ENCODE data around the gene ZNF618.

ZNF618 gene

DNA sequence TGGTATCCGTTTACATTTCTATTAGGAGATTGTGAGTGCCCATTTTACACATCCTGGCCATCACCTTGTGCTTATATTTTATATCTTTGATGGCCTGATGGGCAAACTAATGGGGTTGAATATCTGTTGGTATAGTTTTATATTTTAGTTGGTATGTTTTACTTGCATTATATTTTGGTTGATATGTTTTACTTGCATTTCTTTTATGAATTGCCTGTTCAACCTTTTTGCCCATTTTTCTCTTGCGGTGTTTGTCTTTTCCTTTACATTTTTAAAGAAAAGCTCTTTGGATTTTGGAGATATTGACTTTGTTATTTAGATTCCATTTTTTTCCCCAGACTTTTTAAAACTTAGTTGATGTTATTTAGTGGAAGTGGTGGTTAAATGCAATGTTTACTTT, 14.6 kb downstream of the ZNF618 start:
- CTCF ChIA-PET: interaction anchor here (1.0 kb wide), 1 partner anchor 13 kb away, joined by 3 read pairs; no protein-coding TSS in a partner anchor
- no peak for DNase-seq (ENCODE audit: low read depth, low spot score)
- H3K4me3 ChIP-seq (ENCODE audit: low read depth, low read length): no peak overlapping the region
- TF ChIP-seq, protein P1, sequence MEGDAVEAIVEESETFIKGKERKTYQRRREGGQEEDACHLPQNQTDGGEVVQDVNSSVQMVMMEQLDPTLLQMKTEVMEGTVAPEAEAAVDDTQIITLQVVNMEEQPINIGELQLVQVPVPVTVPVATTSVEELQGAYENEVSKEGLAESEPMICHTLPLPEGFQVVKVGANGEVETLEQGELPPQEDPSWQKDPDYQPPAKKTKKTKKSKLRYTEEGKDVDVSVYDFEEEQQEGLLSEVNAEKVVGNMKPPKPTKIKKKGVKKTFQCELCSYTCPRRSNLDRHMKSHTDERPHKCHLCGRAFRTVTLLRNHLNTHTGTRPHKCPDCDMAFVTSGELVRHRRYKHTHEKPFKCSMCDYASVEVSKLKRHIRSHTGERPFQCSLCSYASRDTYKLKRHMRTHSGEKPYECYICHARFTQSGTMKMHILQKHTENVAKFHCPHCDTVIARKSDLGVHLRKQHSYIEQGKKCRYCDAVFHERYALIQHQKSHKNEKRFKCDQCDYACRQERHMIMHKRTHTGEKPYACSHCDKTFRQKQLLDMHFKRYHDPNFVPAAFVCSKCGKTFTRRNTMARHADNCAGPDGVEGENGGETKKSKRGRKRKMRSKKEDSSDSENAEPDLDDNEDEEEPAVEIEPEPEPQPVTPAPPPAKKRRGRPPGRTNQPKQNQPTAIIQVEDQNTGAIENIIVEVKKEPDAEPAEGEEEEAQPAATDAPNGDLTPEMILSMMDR (IDR thresholded peaks at IDR 0.05; ENCODE audit: insufficient read depth, low read length, missing control alignments): no peak
- POLR2A ChIA-PET: no interaction called here

DNA sequence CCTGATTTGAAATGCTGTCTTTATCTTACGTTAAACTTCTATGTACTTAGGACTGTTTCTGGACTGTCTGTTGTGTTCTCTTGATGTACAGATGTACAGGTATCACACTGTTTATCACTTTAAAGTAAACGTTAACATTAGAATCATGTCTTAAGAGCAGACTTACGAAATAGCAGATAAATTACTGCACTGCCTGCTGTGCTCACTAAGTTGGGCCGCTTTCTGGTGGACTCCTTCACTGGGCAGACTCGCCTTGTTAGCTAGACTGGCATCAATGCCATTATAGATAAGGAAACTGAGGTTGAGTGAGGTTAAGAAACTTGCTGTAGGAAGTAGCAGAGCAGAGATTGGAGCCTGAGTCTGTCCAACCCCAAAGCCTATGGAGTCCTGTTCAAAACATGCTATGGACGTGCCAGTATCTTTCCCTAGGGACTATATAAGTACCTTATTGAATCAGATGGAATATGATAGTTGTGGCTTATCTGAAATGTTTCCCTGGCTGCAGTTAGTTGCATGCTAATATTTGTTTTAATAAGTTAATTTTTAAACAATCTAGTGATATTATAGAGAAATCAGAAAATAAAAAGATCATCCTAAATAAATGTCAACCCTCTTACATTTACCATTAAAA, 16.9 kb downstream of the ZNF618 start:
- TF ChIP-seq, protein P1 (IDR thresholded peaks at IDR 0.05; ENCODE audit: insufficient read depth, low read length, missing control alignments): no peak
- DNase-seq (ENCODE audit: low read depth, low spot score): no peak
- ChIA-PET CTCF (interaction anchor here (1.2 kb wide), 1 partner anchor 190 kb away, joined by 3 read pairs; no protein-coding TSS in a partner anchor), POLR2A (no interaction called here)
- H3K4me3 ChIP-seq (ENCODE audit: low read depth, low read length): no peak overlapping the region

DNA sequence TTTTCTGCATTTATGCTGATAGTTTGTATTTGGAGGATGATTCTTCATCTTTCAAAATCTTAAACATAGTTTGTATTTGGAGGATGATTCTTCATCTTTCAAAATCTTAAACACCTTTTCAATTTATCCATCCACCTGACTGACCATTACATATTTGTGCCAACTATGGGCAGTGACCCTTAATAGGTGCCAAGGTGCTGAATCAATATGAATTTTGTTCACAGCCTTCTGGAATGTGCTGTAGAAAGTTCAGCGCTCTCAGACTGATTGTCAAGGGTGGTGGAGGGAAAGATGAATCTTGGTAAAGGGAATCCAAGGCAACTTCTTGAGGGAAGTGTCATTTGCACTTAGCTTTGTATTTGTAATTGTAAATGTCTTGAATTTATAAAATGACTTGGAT, 18.1 kb downstream of the ZNF618 start:
- H3K4me3 ChIP-seq (ENCODE audit: low read depth, low read length): no peak overlapping the region
- DNase-seq (ENCODE audit: low read depth, low spot score): no peak
- ChIA-PET CTCF (interaction anchor here (1.2 kb wide), 1 partner anchor 188 kb away, joined by 3 read pairs; no protein-coding TSS in a partner anchor), POLR2A (no interaction called here)
- TF ChIP-seq, protein P1 (IDR thresholded peaks at IDR 0.05; ENCODE audit: insufficient read depth, low read length, missing control alignments): no peak

DNA sequence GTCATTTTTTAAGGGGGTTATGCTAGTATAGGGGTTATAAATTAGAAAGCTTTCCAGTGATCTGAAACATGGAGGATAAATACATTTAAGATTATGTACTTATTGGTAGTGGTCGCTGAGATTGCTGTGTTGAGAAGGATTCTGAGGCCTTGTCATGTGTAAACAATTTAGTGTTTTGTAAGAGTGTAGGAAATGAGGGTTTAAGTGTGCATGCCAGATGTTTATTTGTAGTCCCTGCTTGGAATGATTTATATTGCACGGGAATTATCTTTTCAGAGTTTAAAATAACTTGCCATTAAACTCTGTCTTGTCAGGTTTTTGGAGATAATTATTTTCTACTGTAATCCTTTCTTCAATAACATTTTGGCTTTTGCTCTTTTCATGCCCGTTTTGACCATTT, 19.4 kb downstream of the ZNF618 start:
- no peak for DNase-seq (ENCODE audit: low read depth, low spot score)
- ChIA-PET POLR2A (no interaction called here), CTCF (no interaction called here)
- no peak overlapping the region for H3K4me3 ChIP-seq (ENCODE audit: low read depth, low read length)
- TF ChIP-seq, protein P1 (IDR thresholded peaks at IDR 0.05; ENCODE audit: insufficient read depth, low read length, missing control alignments): no peak

DNA sequence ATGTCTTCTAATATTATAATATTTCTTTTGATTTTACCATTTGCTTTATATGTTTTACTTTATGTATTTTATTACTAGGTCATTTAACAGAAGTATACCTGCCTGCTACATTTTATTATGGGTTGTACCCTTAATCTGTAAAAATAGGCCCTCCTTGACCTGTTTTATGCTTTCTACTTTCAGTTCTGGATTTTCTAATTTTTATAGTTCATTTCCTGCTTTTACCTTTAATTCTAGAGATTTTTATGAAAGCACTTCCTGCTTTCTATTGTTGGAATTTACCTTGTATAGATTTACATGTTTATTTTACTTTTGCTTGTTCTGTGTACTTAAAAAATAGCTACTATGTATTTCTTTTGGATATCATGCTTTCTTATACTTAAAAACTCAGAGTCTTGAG, 20.6 kb downstream of the ZNF618 start:
- POLR2A ChIA-PET: no interaction called here
- DNase-seq (ENCODE audit: low read depth, low spot score): no peak
- no peak overlapping the region for H3K4me3 ChIP-seq (ENCODE audit: low read depth, low read length)
- TF ChIP-seq, protein P1 (IDR thresholded peaks at IDR 0.05; ENCODE audit: insufficient read depth, low read length, missing control alignments): no peak
- CTCF ChIA-PET: interaction anchor here (1.7 kb wide), 1 partner anchor 8 kb away, joined by 5 read pairs; no protein-coding TSS in a partner anchor

DNA sequence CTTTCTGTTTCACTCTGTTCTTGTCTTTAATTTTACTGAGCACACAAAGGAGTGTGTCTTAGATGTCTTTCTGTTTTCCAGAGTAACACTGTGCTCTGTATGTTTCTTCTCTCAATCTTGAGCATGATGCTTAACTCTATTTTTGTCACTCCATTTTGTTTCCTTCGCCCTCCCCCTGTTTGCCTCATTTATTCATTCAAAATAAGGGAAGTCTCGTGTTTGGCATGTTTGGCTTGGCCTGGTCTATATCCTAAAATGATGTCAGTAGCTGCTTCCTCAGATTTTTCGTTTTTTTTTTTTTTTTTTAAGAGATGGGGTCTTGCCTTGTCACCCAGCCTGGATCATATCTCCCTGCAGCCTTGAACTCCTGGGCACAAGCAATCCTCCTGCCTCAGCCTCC, 22.0 kb downstream of the ZNF618 start:
- no peak for DNase-seq (ENCODE audit: low read depth, low spot score)
- POLR2A ChIA-PET: interaction anchor here (0.7 to 0.8 kb wide), 2 partner anchors 16 to 92 kb away, joined by 3 to 4 read pairs; no protein-coding TSS in a partner anchor
- TF ChIP-seq, protein P1 (IDR thresholded peaks at IDR 0.05; ENCODE audit: insufficient read depth, low read length, missing control alignments): no peak
- CTCF ChIA-PET: interaction anchor here (1.2 to 1.7 kb wide), 2 partner anchors 10 to 21 kb away, joined by 3 to 5 read pairs; no protein-coding TSS in a partner anchor
- H3K4me3 ChIP-seq (ENCODE audit: low read depth, low read length): no peak overlapping the region
